ENCODE data around the gene HCFC2.
A peak's percentile ranks its signal among the peaks of the same experiment; 100 is the strongest.

- TF ChIP-seq, protein P1, sequence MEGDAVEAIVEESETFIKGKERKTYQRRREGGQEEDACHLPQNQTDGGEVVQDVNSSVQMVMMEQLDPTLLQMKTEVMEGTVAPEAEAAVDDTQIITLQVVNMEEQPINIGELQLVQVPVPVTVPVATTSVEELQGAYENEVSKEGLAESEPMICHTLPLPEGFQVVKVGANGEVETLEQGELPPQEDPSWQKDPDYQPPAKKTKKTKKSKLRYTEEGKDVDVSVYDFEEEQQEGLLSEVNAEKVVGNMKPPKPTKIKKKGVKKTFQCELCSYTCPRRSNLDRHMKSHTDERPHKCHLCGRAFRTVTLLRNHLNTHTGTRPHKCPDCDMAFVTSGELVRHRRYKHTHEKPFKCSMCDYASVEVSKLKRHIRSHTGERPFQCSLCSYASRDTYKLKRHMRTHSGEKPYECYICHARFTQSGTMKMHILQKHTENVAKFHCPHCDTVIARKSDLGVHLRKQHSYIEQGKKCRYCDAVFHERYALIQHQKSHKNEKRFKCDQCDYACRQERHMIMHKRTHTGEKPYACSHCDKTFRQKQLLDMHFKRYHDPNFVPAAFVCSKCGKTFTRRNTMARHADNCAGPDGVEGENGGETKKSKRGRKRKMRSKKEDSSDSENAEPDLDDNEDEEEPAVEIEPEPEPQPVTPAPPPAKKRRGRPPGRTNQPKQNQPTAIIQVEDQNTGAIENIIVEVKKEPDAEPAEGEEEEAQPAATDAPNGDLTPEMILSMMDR (IDR thresholded peaks at IDR 0.05), result peak; percentile 46 to 56 (median 47)
- TF ChIP-seq POLR2AphosphoS5 (IDR thresholded peaks at IDR 0.05) (no peak), POLR2A (IDR thresholded peaks at IDR 0.05) (no peak)
Measured at GRCh38 chr12:104057771-104058197, 6.5 kb upstream of the HCFC2 start.
